H1 (cell line): ENCODE data around the gene DRC7. TPM values are rescaled to one million over a fixed set of nuclear protein-coding genes. Genes with fewer than 3 reads are reported as not detected.

Experiments used
- CTCF ChIA-PET: fragments of 300-600 bp; sonication (Branson Sonifier 250); formaldehyde crosslinking; loops from one replicate; lab custom pipeline; 2021; ENCODE audit not compliant: partially characterized antibody; lab: Charles Lee
- POLR2A ChIA-PET: fragments of 300-600 bp; sonication (Branson Sonifier 250); formaldehyde crosslinking; loops from one replicate; lab custom pipeline; 2021; ENCODE audit warnings: inconsistent platforms; ENCODE audit not compliant: partially characterized antibody; lab: Charles Lee
- DNase-seq, 2 experiments: peaks; one replicate each; pipeline versions ENCODE4 v3.0.0 to v3.0.0-alpha.2; 2010 to 2022; ENCODE audit warnings: low spot score in 2 of 2, low read depth in 1 of 2, mixed read lengths in 1 of 2
- FAIRE-seq: peaks from 2 replicates; lab custom pipeline; 2011; peaks lifted over from hg19 to GRCh38; lab: Jason Lieb, UNC
- H2AFZ ChIP-seq: 2 replicates; pipeline ENCODE4 v1.8.1; 2012; ENCODE audit warnings: low read length, inconsistent platforms
- H2AK5ac ChIP-seq: 2 replicates; pipeline ENCODE4 v1.6.1; 2013; ENCODE audit warnings: low read depth, low read length
- H2BK120ac ChIP-seq: replicated peaks from 2 replicates; pipeline ENCODE3; 2013; ENCODE audit warnings: low read depth, low read length, inconsistent platforms
- H2BK12ac ChIP-seq: 2 replicates; pipeline ENCODE4 v1.6.1; 2013; ENCODE audit warnings: low read depth, low read length
- H2BK15ac ChIP-seq: 2 replicates; pipeline ENCODE4 v1.6.1; 2013; ENCODE audit warnings: low read length
- H2BK20ac ChIP-seq: 2 replicates; pipeline ENCODE4 v1.6.1; 2013; ENCODE audit warnings: low read length
- H2BK5ac ChIP-seq: 2 replicates; pipeline ENCODE4 v1.6.1; 2013; ENCODE audit warnings: low read depth, low read length
- H3K14ac ChIP-seq: 2 replicates; pipeline ENCODE4 v1.6.1; 2013; ENCODE audit warnings: inconsistent platforms; ENCODE audit not compliant: insufficient read length
- H3K18ac ChIP-seq: 2 replicates; pipeline ENCODE4 v1.6.1; 2013; ENCODE audit warnings: low read length; ENCODE audit errors: extremely low read depth
- H3K23ac ChIP-seq: 2 replicates; pipeline ENCODE4 v1.6.1; 2013; ENCODE audit warnings: inconsistent platforms; ENCODE audit not compliant: insufficient read length
- H3K23me2 ChIP-seq: 2 replicates; pipeline ENCODE4 v1.6.1; 2013; ENCODE audit warnings: low read depth, low read length
- H3K27ac ChIP-seq: 2 replicates; pipeline ENCODE4 v1.6.1; 2011; ENCODE audit warnings: low read depth, low read length, inconsistent platforms
- H3K27me3 ChIP-seq, 4 experiments: replicated peaks in 1 of 4; 1 replicate in 1 of 4; 2 replicates in 3 of 4; pipeline versions ENCODE4 v1.6.1 to v1.8.1; 2011 to 2013; ENCODE audit warnings: low read length in 3 of 4, mild to moderate bottlenecking in 3 of 4, inconsistent platforms in 2 of 4, mixed read lengths in 2 of 4, moderate library complexity in 1 of 4; ENCODE audit not compliant: control insufficient read depth in 3 of 4, insufficient read depth in 3 of 4; ENCODE audit errors: extremely low read depth in 1 of 4
- H3K36me3 ChIP-seq, 4 experiments: 2 replicates each; pipeline versions ENCODE4 v1.6.1 to v1.8.1; 2011 to 2013; ENCODE audit warnings: mild to moderate bottlenecking in 4 of 4, low read length in 3 of 4, moderate library complexity in 2 of 4, control low read depth in 1 of 4, inconsistent platforms in 1 of 4; ENCODE audit not compliant: insufficient read depth in 4 of 4, control insufficient read depth in 2 of 4
- H3K4ac ChIP-seq: replicated peaks from 2 replicates; pipeline ENCODE3; 2013; ENCODE audit warnings: low read length, low read depth, mixed read lengths, inconsistent platforms; ENCODE audit not compliant: insufficient read length
- H3K4me1 ChIP-seq, 4 experiments: replicated peaks in 1 of 4; 1 replicate in 1 of 4; 2 replicates in 3 of 4; pipeline versions ENCODE4 v1.6.1 to v1.8.1; 2011 to 2013; ENCODE audit warnings: low read length in 3 of 4, inconsistent platforms in 2 of 4, mixed read lengths in 1 of 4; ENCODE audit not compliant: insufficient read depth in 4 of 4, control insufficient read depth in 3 of 4
- H3K4me2 ChIP-seq, 2 experiments: 2 replicates each; pipeline versions ENCODE4 v1.6.1 to v1.8.1; 2011 to 2013; ENCODE audit warnings: low read depth in 2 of 2, low read length in 2 of 2, control low read depth in 1 of 2, inconsistent platforms in 1 of 2, mild to moderate bottlenecking in 1 of 2; ENCODE audit not compliant: insufficient read depth in 1 of 2
- H3K4me3 ChIP-seq, 4 experiments: fragments of 200-600, 300-600 bp in 1 of 4; sonication (generic), shearing (Covaris generic), sonication (Bioruptor Twin) in 1 of 4; 2 replicates each; pipeline versions ENCODE4 v1.5.1 to v1.8.1; 2011 to 2016; ENCODE audit warnings: low read length in 4 of 4, low read depth in 3 of 4, control low read depth in 2 of 4, inconsistent platforms in 2 of 4, mild to moderate bottlenecking in 2 of 4, mixed read lengths in 1 of 4, moderate library complexity in 1 of 4; ENCODE audit not compliant: insufficient read depth in 2 of 4; ENCODE audit errors: extremely low read depth in 1 of 4
- H3K56ac ChIP-seq: replicated peaks from 2 replicates; pipeline ENCODE3; 2013; ENCODE audit warnings: low read depth, mild to moderate bottlenecking, mixed read lengths, low read length, inconsistent platforms; ENCODE audit not compliant: insufficient read length
- H3K79me1 ChIP-seq: 2 replicates; pipeline ENCODE4 v1.6.1; 2013; ENCODE audit warnings: low read depth, low read length, control low read depth
- H3K79me2 ChIP-seq, 2 experiments: 2 replicates each; pipeline versions ENCODE4 v1.6.1 to v1.8.1; 2012 to 2013; ENCODE audit warnings: low read length in 2 of 2, mild to moderate bottlenecking in 2 of 2, inconsistent platforms in 1 of 2; ENCODE audit not compliant: insufficient read depth in 2 of 2, control insufficient read depth in 1 of 2
- H3K9ac ChIP-seq, 4 experiments: replicated peaks in 1 of 4; 1 replicate in 1 of 4; 2 replicates in 3 of 4; pipeline versions ENCODE4 v1.6.1 to v1.8.1; 2011 to 2013; ENCODE audit warnings: low read depth in 3 of 4, low read length in 3 of 4, control low read depth in 2 of 4, mild to moderate bottlenecking in 2 of 4, moderate library complexity in 2 of 4, inconsistent platforms in 1 of 4; ENCODE audit errors: extremely low read depth in 1 of 4
- H3K9me3 ChIP-seq, 2 experiments: 2 replicates each; pipeline versions ENCODE4 v1.6.1 to v1.8.1; 2012 to 2013; ENCODE audit warnings: mild to moderate bottlenecking in 2 of 2, moderate library complexity in 2 of 2, control low read depth in 1 of 2, inconsistent platforms in 1 of 2, low read depth in 1 of 2, low read length in 1 of 2, mixed read lengths in 1 of 2; ENCODE audit not compliant: insufficient read depth in 2 of 2
- H4K20me1 ChIP-seq, 2 experiments: replicated peaks in 1 of 2; 2 replicates each; pipeline versions ENCODE3 to v1.8.1; 2011 to 2013; ENCODE audit warnings: inconsistent platforms in 2 of 2, low read length in 2 of 2, mild to moderate bottlenecking in 1 of 2; ENCODE audit not compliant: insufficient read depth in 2 of 2, control insufficient read depth in 1 of 2
- H4K5ac ChIP-seq: 2 replicates; pipeline ENCODE4 v1.6.1; 2013; ENCODE audit warnings: low read length, low read depth, mixed read lengths, inconsistent platforms; ENCODE audit not compliant: insufficient read length
- H4K8ac ChIP-seq: 2 replicates; pipeline ENCODE4 v1.8.0; 2013; ENCODE audit warnings: mild to moderate bottlenecking, moderate library complexity, low read length, inconsistent platforms; ENCODE audit not compliant: insufficient read depth; ENCODE audit errors: extremely low read depth
- H4K91ac ChIP-seq: replicated peaks from 2 replicates; pipeline ENCODE3; 2013; ENCODE audit warnings: low read length, mixed read lengths, inconsistent platforms; ENCODE audit not compliant: insufficient read length
- ASH2L ChIP-seq: fragments of 200-600, 300-600 bp; sonication (generic); IDR thresholded peaks from one replicate; pipeline ENCODE4 v1.7.1; 2017; ENCODE audit warnings: low read length
- EZH2 ChIP-seq: fragments of 200-600 bp; sonication (generic); IDR thresholded peaks from 2 replicates; pipeline ENCODE4 v1.7.1; 2012; ENCODE audit warnings: low read depth, mild to moderate bottlenecking, moderate library complexity, low read length, inconsistent platforms; ENCODE audit not compliant: severe bottlenecking
- GABPA ChIP-seq: IDR thresholded peaks from 2 replicates; pipeline ENCODE4 v1.6.1; 2011; ENCODE audit warnings: mild to moderate bottlenecking, low read length, moderate library complexity, borderline replicate concordance; ENCODE audit not compliant: insufficient read depth
- GTF2F1 ChIP-seq: IDR thresholded peaks from 2 replicates; pipeline ENCODE4 v1.6.1; 2012; ENCODE audit warnings: low read depth, low read length, improper control_type of control experiment, borderline replicate concordance
- RAD21 ChIP-seq, 2 experiments: IDR thresholded peaks in 1 of 2; conservative IDR thresholded peaks in 1 of 2; 2 replicates each; pipeline ENCODE4 v1.6.1; 2011; ENCODE audit warnings: low read depth in 2 of 2, low read length in 2 of 2, improper control_type of control experiment in 1 of 2, inconsistent platforms in 1 of 2, mild to moderate bottlenecking in 1 of 2, moderate library complexity in 1 of 2
- RFX5 ChIP-seq: IDR thresholded peaks from 2 replicates; pipeline ENCODE4 v1.6.1; 2011; ENCODE audit warnings: low read depth, low read length, improper control_type of control experiment, borderline replicate concordance
- SIX5 ChIP-seq: IDR thresholded peaks from 2 replicates; pipeline ENCODE4 v1.6.1; 2011; ENCODE audit warnings: mild to moderate bottlenecking, low read depth, low read length
- SRF ChIP-seq: IDR thresholded peaks from 2 replicates; pipeline ENCODE4 v1.6.1; 2011; ENCODE audit warnings: mild to moderate bottlenecking, low read depth, low read length, moderate library complexity
- TCF12 ChIP-seq: IDR thresholded peaks from 2 replicates; pipeline ENCODE4 v1.6.1; 2011; ENCODE audit warnings: low read depth, mild to moderate bottlenecking, low read length
- WGBS, 2 experiments: shearing (Covaris generic) in 1 of 2; methylation state at CpG; one replicate each; pipeline versions ENCODE4 v1.1.6 to v1.1.7; 2013 to 2015; ENCODE audit warnings: low lambda C conversion rate in 2 of 2, mixed read lengths in 2 of 2, inconsistent platforms in 1 of 2, low coverage in 1 of 2, missing lambda C conversion rate in 1 of 2; ENCODE audit not compliant: insufficient replicate concordance in 2 of 2, insufficient coverage in 1 of 2, insufficient read length in 1 of 2; ENCODE audit errors: extremely low coverage in 1 of 2, missing lambda C conversion rate in 1 of 2; 5-methylcytosine and 5-hydroxymethylcytosine counted together
- polyA plus RNA-seq, 7 experiments: library from polyadenylated mRNA; depleted of rRNA in 3 of 7; stranded (reverse) in 5 of 7; unstranded in 2 of 7; fragments of >200 nt in 5 of 7; fragments of 200-250 nt in 2 of 7; gene quantifications; 1 replicate in 5 of 7; 2 replicates in 1 of 7; 4 replicates in 1 of 7; pipeline versions ENCODE4 v1.2.1 to v1.2.3, GENCODE V29; 2011 to 2013; ENCODE audit warnings: missing spikeins in 2 of 7, mixed read lengths in 2 of 7
- total RNA-seq: library from RNA; stranded (reverse); fragmentation: NEBNext Ultra II Directional; extraction: Animal tissue kit (Norgen Biotek cat#: 25700); gene quantifications from 2 replicates; pipeline ENCODE4 v1.2.1, GENCODE V29; 2021

DRC7 gene
- total and polyA plus RNA-seq, 2 of the 8 experiments (the other 6 are each of a cell fraction or from before 2014, with no cell fraction given): 0.14 TPM; not detected in 1

DNA sequence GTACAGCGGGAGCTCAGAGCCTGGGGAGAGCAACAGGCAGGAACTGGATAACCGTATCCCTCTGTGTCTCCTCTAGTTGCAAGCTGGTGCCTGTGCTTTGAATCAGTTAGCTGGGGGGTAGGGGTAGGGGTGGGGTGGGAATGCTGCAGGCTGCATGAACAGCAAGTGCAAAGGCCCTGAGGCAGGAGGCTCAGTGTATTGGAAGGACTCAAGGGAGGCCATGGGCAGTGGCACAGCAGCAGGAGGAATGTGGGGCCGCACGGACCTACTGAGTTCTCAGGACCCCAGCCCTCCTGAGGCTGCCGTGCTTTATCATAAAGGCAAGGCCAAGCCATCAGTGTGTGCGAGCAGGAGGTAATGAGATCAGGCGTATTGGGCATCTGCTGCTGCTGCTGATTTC is 44.2 kb downstream of the DRC7 start:
- Histone ChIP-seq H4K20me1 (peaks cover 0 to 5% of the 10 kb centered on the region in 2 experiments), H3K23me2 (peaks cover 13% of the 10 kb centered on the region; the same call in 1 of the 2 replicates)
- no peak for FAIRE-seq
- CTCF ChIA-PET: interaction anchor here (0.7 to 1.5 kb wide), 3 partner anchors 16 to 90 kb away, joined by 3 to 5 read pairs (median 3); no protein-coding TSS in a partner anchor
- TF ChIP-seq GTF2F1 (no peak), ASH2L (no peak), EZH2 (no peak), RFX5 (no peak), SIX5 (no peak), GABPA (no peak), TCF12 (no peak), SRF (no peak), RAD21 (IDR thresholded peaks at IDR 0.05 in 1 of 2, conservative IDR thresholded peaks at IDR 0.05 in 1 of 2; ENCODE audit: low read depth in 2 of 2, low read length in 2 of 2) (no peak)
- TF ChIP-seq, all 59 proteins: peak for 0
- Histone ChIP-seq H3K18ac (no peak overlapping the region), H3K4me3 (no peak overlapping the region), H2BK15ac (no peak overlapping the region), H4K91ac (no peak overlapping the region), H2BK12ac (no peak overlapping the region), H3K9ac (no peak overlapping the region), H3K4ac (no peak overlapping the region), H3K23ac (no peak overlapping the region), H3K27ac (no peak overlapping the region), H3K27me3 (no peaks in the 10 kb centered on the region), H3K79me1 (no peaks in the 10 kb centered on the region), H3K14ac (no peak overlapping the region), H3K36me3 (peaks cover 0 to 5% (median 0%) of the 10 kb centered on the region in 4 experiments; a peak in 4 of 8 replicates), H2AK5ac (no peak overlapping the region), H4K8ac (no peak overlapping the region), H3K4me2 (no peak overlapping the region), H3K9me3 (no peaks in the 10 kb centered on the region), H3K4me1 (peaks cover 0 to 15% (median 4%) of the 10 kb centered on the region in 4 experiments; a peak in 6 of 7 replicates), H2AFZ (no peak overlapping the region), H2BK120ac (no peak overlapping the region), H3K56ac (no peak overlapping the region), H4K5ac (no peak overlapping the region), H2BK5ac (no peak overlapping the region), H3K79me2 (no peaks in the 10 kb centered on the region; a peak in 1 of 4 replicates), H2BK20ac (no peak overlapping the region)
- POLR2A ChIA-PET: interaction anchor here (1.1 kb wide), 1 partner anchor 22 kb away, joined by 3 read pairs; no protein-coding TSS in a partner anchor
- 96% methylated on average over 7 of the region's 7 CpGs; no CpG with 5 or more reads in 1 of the 2 experiments for WGBS, 2 experiments
- no peak for DNase-seq
